ENCODE results near the gene LCLAT1. TPM values are rescaled to one million over a fixed set of nuclear protein-coding genes. Genes with fewer than 3 reads are reported as not detected.
A peak's percentile ranks its signal among the peaks of the same experiment; 100 is the strongest.
"Not testable (repeated sequence)": the region's sequence is repeated elsewhere in the genome, so short reads cannot be mapped to it uniquely, and the experiment has no call there.

Gene LCLAT1
- polyA plus RNA-seq, 1 of the 3 experiments (the other 2 are of a cell fraction) = 6.9 TPM

- ChIA-PET POLR2A (no interaction called here), CTCF (interaction anchor here (0.6 to 2.0 kb wide), 6 partner anchors 19 to 341 kb away, joined by 3 to 7 read pairs (median 3); no protein-coding TSS in a partner anchor)
- H3K27me3 ChIP-seq (ENCODE audit: insufficient read depth) = no peaks in the 10 kb centered on the region
- H3K36me3 ChIP-seq (replicated peaks in 1 of 2; ENCODE audit: control insufficient read depth in 1 of 2, insufficient read depth in 2 of 2, low read length in 1 of 2) = no peaks in the 10 kb centered on the region
- peaks cover 28% of the 10 kb centered on the region for H3K79me2 ChIP-seq (ENCODE audit: insufficient read depth)
- no peak overlapping the region for H3K4me2 ChIP-seq
- 82% methylated on average over 3 of the region's 3 CpGs for WGBS (ENCODE audit: low lambda C conversion rate)
- H3F3A ChIP-seq (replicated peaks; ENCODE audit: insufficient read depth) = peaks cover 4% of the 10 kb centered on the region
- TF ChIP-seq JUND (IDR thresholded peaks at IDR 0.05) = no peak
- no peak for TF ChIP-seq FOXM1 (IDR thresholded peaks at IDR 0.05; ENCODE audit: low read depth)
- no peak for TF ChIP-seq REST (IDR thresholded peaks at IDR 0.05; ENCODE audit: low read depth, low read length)
- H3K27ac ChIP-seq (ENCODE audit: low read depth in 2 of 2, low read length in 1 of 2) = no peak overlapping the region
- peaks cover 1 to 11% of the 10 kb centered on the region in 2 experiments; a peak in 2 of 4 replicates for H3K4me1 ChIP-seq (ENCODE audit: control insufficient read depth in 1 of 2, insufficient read depth in 2 of 2, low read depth in 1 of 2, low read length in 1 of 2)
- H2AFZ ChIP-seq (ENCODE audit: low read depth) = no peak overlapping the region
- no peak overlapping the region for H3K4me3 ChIP-seq (ENCODE audit: low read depth in 2 of 2, low read length in 1 of 2)
- no peaks in the 10 kb centered on the region for H3K9me2 ChIP-seq
- no peak for DNase-seq
- no peaks in the 10 kb centered on the region for H4K20me1 ChIP-seq (ENCODE audit: insufficient read depth)
- no peak overlapping the region for H3K9ac ChIP-seq
- H3K9me3 ChIP-seq = peaks cover 5% of the 10 kb centered on the region; the same call in 1 of the 2 replicates
These were observed 58.6 kb downstream of the LCLAT1 start for GRCh38 chr2:30505500-30506180.

- H3K27ac ChIP-seq (ENCODE audit: low read depth in 2 of 2, low read length in 1 of 2); DNase-seq; H3K36me3 ChIP-seq (replicated peaks in 1 of 2; ENCODE audit: control insufficient read depth in 1 of 2, insufficient read depth in 2 of 2, low read length in 1 of 2); H3K9ac ChIP-seq; H2AFZ ChIP-seq (ENCODE audit: low read depth); H3K9me2 ChIP-seq; H4K20me1 ChIP-seq (ENCODE audit: insufficient read depth); H3K9me3 ChIP-seq; H3K4me2 ChIP-seq; H3F3A ChIP-seq (replicated peaks; ENCODE audit: insufficient read depth); POLR2A ChIA-PET; H3K4me3 ChIP-seq (ENCODE audit: low read depth in 2 of 2, low read length in 1 of 2); H3K27me3 ChIP-seq (ENCODE audit: insufficient read depth): not testable (repeated sequence)
- Histone ChIP-seq H3K79me2 (ENCODE audit: insufficient read depth) (peaks cover 38% of the 10 kb centered on the region), H3K4me1 (ENCODE audit: control insufficient read depth in 1 of 2, insufficient read depth in 2 of 2, low read depth in 1 of 2, low read length in 1 of 2) (peaks cover 13 to 24% of the 10 kb centered on the region in 2 experiments; a peak in 3 of 4 replicates)
- CTCF ChIA-PET = interaction anchor here (1.2 kb wide), 1 partner anchor 9 kb away, joined by 3 read pairs; no protein-coding TSS in a partner anchor
- WGBS (ENCODE audit: low lambda C conversion rate) = 85% methylated on average over 1 of the region's 1 CpG
These were observed 60.4 kb downstream of the LCLAT1 start for GRCh38 chr2:30507460-30507859.

- CTCF ChIA-PET = interaction anchor here (1.7 to 1.8 kb wide), 3 partner anchors 13 to 111 kb away, joined by 3 to 5 read pairs (median 4); no protein-coding TSS in a partner anchor
- Histone ChIP-seq H3K36me3 (replicated peaks in 1 of 2; ENCODE audit: control insufficient read depth in 1 of 2, insufficient read depth in 2 of 2, low read length in 1 of 2) (no peaks in the 10 kb centered on the region), H3K9ac (no peak overlapping the region), H3K4me2 (0 out of 2 replicates have a peak overlapping the region, but pooled peaks have one; percentile 4), H3K9me2 (no peaks in the 10 kb centered on the region), H2AFZ (ENCODE audit: low read depth) (no peak overlapping the region), H3K9me3 (0 out of 2 replicates have a peak, but pooled peaks cover 5% of the 10 kb centered on the region), H3K4me3 (ENCODE audit: low read depth in 2 of 2, low read length in 1 of 2) (no peak overlapping the region), H3K79me2 (ENCODE audit: insufficient read depth) (peaks cover 50% of the 10 kb centered on the region), H3K27me3 (ENCODE audit: insufficient read depth) (no peaks in the 10 kb centered on the region), H4K20me1 (ENCODE audit: insufficient read depth) (no peaks in the 10 kb centered on the region), H3F3A (replicated peaks; ENCODE audit: insufficient read depth) (peaks cover 4% of the 10 kb centered on the region), H3K4me1 (ENCODE audit: control insufficient read depth in 1 of 2, insufficient read depth in 2 of 2, low read depth in 1 of 2, low read length in 1 of 2) (peaks cover 13 to 30% of the 10 kb centered on the region in 2 experiments; a peak in 3 of 4 replicates), H3K27ac (ENCODE audit: low read depth in 2 of 2, low read length in 1 of 2) (peak overlapping the region in 1 of 2 experiments; percentile 31; a peak in 3 of 4 replicates)
- DNase-seq = no peak
- WGBS (ENCODE audit: low lambda C conversion rate) = 94% methylated on average over 5 of the region's 5 CpGs
- TF ChIP-seq YY1 (IDR thresholded peaks at IDR 0.05; ENCODE audit: low read depth) = no peak
- POLR2A ChIA-PET = no interaction called here
These were observed 62.7 kb downstream of the LCLAT1 start for GRCh38 chr2:30509716-30510115.
